Vagina (tissue), 2 donors: ENCODE measurements around the gene PSME3IP1. TPM values are rescaled to one million over a fixed set of nuclear protein-coding genes. Genes with fewer than 3 reads are reported as not detected.
A peak's percentile ranks its signal among the peaks of the same experiment; 100 is the strongest.
"Not testable (repeated sequence)": the region's sequence is repeated elsewhere in the genome, so short reads cannot be mapped to it uniquely, and the experiment has no call there.

Experiments
- DNase-seq, 2 donors: peaks; one replicate each; pipeline ENCODE4 v3.0.0-alpha.2; 2017; ENCODE audit errors: extremely low spot score in 2 of 2
- H3K27ac ChIP-seq: fragments of 200-600 bp; sonication (generic); one replicate; pipeline ENCODE4 v1.5.1; 2019
- H3K27me3 ChIP-seq: fragments of 200-600 bp; sonication (generic); one replicate; pipeline ENCODE4 v1.5.1; 2019
- H3K36me3 ChIP-seq, 2 donors: fragments of 200-600 bp; sonication (generic); one replicate each; pipeline ENCODE4 v1.5.1; 2017 to 2019
- H3K4me1 ChIP-seq: fragments of 200-600 bp; sonication (generic); one replicate; pipeline ENCODE4 v1.5.1; 2019
- H3K4me3 ChIP-seq, 2 donors: fragments of 200-600 bp; sonication (generic); 1 replicate in 1 of 2; 2 replicates in 1 of 2; pipeline ENCODE4 v1.5.1; 2016 to 2019
- H3K9me3 ChIP-seq: fragments of 200-600 bp; sonication (generic); one replicate; pipeline ENCODE4 v1.5.1; 2019
- POLR2A ChIP-seq, 2 donors: fragments of 450-650 bp; IDR thresholded peaks; one replicate each; pipeline ENCODE4 v1.6.1; 2017; ENCODE audit warnings: antibody characterized with exemption in 2 of 2, mild to moderate bottlenecking in 2 of 2, moderate library complexity in 2 of 2
- POLR2AphosphoS5 ChIP-seq, 2 donors: sonication (generic); formaldehyde crosslinking; IDR thresholded peaks; one replicate each; pipeline ENCODE4 v1.9.0; 2017; ENCODE audit warnings: antibody characterized with exemption in 2 of 2, mild to moderate bottlenecking in 2 of 2, low read depth in 1 of 2; ENCODE audit not compliant: insufficient read depth in 1 of 2
- intact Hi-C: fragments of 100-400 bp; cut with DNase I; formaldehyde crosslinking; loops from one replicate; pipeline ENCODE4 v1.15.1; 2023
- total RNA-seq: library from RNA; depleted of rRNA; stranded (reverse); fragments of >200 nt; gene quantifications from one replicate; pipeline ENCODE4 v1.2.3, GENCODE V29; 2016
- TF ChIP-seq, protein P1 (sequence below), 3 experiments: fragments of 450-650 bp in 2 of 3; fragments of 200-600 bp in 1 of 3; sonication (generic) in 1 of 3; IDR thresholded peaks; one replicate each; pipeline ENCODE4 v1.5.1; 2017 to 2019; ENCODE audit warnings: antibody characterized with exemption in 3 of 3, mild to moderate bottlenecking in 2 of 3, moderate library complexity in 2 of 3

PSME3IP1 gene
- total RNA-seq, 1 donor from 2014 or later = 70.5 TPM

DNA sequence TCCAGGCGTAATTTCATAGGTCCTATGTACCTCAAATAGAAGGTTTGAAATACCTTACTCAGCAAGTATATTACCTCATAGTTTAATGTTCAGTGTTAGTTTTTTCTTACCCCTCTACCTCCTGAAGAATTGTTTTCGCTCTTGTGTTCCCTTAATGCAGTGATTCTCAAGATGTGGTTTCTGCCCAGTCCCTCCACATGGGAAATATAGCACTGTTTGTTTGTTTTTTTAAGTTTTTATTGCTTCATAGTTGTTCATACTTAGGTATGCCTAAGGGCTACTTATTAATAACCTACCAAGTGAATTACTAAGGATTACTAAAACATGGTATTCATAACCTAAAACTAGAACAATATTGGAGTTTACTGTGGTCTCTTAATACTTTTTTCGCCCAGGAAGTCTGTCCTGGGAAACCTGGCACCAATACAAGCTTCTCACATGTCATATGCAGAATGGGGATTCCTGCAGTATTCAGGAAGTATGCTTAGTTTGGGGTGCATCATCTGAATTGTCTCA lies 5.3 kb upstream of the PSME3IP1 start:
- Histone ChIP-seq H3K9me3 (no peaks in the 10 kb centered on the region), H3K27ac (peak overlapping the region; percentile 40), H3K27me3 (no peaks in the 10 kb centered on the region), H3K36me3 (no peaks in the 10 kb centered on the region), H3K4me1 (peaks cover 61% of the 10 kb centered on the region), H3K4me3 (no peak overlapping the region)
- intact Hi-C loops = no loop called here
- TF ChIP-seq POLR2AphosphoS5 (IDR thresholded peaks at IDR 0.05; ENCODE audit: insufficient read depth in 1 of 2, low read depth in 1 of 2) = no peak
- no peak for TF ChIP-seq POLR2A (IDR thresholded peaks at IDR 0.05)
- TF ChIP-seq, protein P1, sequence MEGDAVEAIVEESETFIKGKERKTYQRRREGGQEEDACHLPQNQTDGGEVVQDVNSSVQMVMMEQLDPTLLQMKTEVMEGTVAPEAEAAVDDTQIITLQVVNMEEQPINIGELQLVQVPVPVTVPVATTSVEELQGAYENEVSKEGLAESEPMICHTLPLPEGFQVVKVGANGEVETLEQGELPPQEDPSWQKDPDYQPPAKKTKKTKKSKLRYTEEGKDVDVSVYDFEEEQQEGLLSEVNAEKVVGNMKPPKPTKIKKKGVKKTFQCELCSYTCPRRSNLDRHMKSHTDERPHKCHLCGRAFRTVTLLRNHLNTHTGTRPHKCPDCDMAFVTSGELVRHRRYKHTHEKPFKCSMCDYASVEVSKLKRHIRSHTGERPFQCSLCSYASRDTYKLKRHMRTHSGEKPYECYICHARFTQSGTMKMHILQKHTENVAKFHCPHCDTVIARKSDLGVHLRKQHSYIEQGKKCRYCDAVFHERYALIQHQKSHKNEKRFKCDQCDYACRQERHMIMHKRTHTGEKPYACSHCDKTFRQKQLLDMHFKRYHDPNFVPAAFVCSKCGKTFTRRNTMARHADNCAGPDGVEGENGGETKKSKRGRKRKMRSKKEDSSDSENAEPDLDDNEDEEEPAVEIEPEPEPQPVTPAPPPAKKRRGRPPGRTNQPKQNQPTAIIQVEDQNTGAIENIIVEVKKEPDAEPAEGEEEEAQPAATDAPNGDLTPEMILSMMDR (IDR thresholded peaks at IDR 0.05) = no peak
- DNase-seq = no peak

DNA sequence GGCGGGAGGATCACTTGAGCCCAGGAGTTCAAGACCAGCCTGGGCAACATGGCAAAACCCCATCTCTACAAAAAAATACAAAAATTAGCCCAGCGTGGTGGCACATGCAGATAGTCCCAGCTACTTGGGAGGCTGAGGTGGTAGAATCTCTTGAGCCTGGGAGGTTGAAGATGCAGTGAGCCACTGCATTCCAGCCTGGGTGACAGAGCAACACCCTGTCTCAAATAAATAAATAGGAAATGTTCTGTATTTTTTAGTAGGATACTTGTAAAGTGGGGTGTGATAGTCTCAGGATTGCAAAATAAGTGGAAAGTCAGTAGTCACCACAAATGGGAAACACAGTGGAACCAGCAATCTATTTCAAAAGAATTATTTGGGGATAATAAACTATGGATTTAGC lies 4.3 kb upstream of the PSME3IP1 start:
- Histone ChIP-seq H3K27ac (no peak overlapping the region), H3K27me3 (no peaks in the 10 kb centered on the region), H3K36me3 (no peaks in the 10 kb centered on the region), H3K4me1 (peaks cover 63% of the 10 kb centered on the region), H3K4me3 (no peak overlapping the region), H3K9me3 (no peaks in the 10 kb centered on the region)
- no peak for DNase-seq
- intact Hi-C loops = no loop called here
- TF ChIP-seq POLR2A (IDR thresholded peaks at IDR 0.05) (no peak), POLR2AphosphoS5 (IDR thresholded peaks at IDR 0.05; ENCODE audit: insufficient read depth in 1 of 2, low read depth in 1 of 2) (no peak)
- TF ChIP-seq, protein P1 (IDR thresholded peaks at IDR 0.05) = no peak

DNA sequence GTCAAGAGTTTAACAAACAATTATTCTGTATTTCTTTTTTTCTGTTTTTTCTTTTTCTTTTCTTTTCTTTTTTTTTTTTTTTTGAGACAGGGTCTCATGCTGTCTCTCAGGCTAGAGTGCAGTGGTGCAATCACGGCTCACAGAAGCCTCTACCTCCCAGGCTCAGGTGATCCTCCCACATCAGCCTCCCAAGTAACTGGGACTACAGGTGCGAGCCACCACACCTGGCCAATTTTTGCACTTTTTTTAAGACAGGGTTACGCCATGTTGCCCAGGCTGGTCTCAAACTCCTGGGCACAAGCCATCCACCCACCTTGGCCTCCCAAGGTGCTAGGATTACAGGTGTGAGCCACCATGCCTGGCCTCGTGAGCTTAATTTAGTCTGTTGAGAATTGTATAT lies 3.7 kb upstream of the PSME3IP1 start:
- H3K9me3 ChIP-seq, H3K36me3 ChIP-seq, DNase-seq, H3K27ac ChIP-seq, H3K4me3 ChIP-seq, H3K27me3 ChIP-seq: not testable (repeated sequence)
- H3K4me1 ChIP-seq = peaks cover 68% of the 10 kb centered on the region
- intact Hi-C loops = loop anchor here (10.0 kb wide), 1 partner anchor 55 kb away; the partner anchor contains the start of gene ARL2BP

DNA sequence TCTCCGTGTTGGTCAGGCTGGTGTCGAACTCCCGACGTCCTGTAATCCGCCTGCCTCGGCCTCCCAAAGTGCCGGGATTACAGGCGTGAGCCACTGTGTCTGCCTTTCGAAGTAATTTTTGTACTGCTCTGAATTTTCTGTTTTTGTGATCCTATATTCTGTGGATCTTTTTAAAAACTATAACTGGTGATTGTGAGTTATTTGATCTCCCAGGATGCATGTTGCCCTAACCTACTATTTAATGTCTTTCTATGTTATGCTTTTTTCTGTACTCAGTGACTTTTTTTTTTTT lies 2.8 kb upstream of the PSME3IP1 start:
- peaks cover 61% of the 10 kb centered on the region for H3K4me1 ChIP-seq
- intact Hi-C loops = loop anchor here (10.0 kb wide), 1 partner anchor 56 kb away; the partner anchor contains the start of gene ARL2BP

DNA sequence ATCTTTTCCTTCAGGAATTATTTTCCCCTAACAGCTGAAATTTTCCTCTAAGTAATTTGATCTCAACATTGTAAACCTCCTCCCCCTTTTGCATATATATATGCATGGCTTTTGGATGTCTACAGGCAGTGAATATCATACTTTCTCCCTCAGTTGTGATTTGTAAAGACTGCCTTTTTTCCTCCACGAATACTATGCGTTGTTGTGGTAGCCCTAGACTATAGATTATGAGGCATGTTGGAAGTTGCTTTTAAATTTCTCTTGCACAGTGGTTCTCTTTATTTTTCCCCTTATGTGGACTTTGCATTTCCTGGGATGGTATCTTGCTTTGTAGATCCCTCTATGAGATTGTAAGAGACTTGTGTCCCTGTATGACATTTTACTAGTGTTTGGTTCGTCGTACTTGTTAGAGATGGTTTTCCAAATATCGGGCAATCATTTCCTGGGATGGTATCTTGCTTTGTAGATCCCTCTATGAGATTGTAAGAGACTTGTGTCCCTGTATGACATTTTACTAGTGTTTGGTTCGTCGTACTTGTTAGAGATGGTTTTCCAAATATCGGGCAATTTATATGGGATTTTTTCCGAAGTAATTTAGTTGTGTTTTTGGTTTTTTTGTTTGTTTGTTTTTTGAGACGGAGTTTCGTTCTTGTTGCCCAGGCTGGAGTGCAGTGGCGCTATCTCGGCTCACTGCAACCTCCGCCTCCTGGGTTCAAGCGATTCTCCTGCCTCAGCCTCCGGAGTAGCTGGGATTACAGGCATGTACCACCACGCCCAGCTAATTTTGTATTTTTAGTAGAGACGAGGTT lies 2.3 kb upstream of the PSME3IP1 start:
- peak overlapping the region; percentile 98 to 99 for H3K4me3 ChIP-seq
- H3K4me1 ChIP-seq = peaks cover 56% of the 10 kb centered on the region
- H3K9me3 ChIP-seq, H3K27me3 ChIP-seq, DNase-seq, H3K36me3 ChIP-seq: not testable (repeated sequence)
- H3K27ac ChIP-seq = peak overlapping the region; percentile 86
- intact Hi-C loops = loop anchor here (10.0 kb wide), 1 partner anchor 57 kb away; the partner anchor contains the start of gene ARL2BP

More for the DNA sequence above, 2.8 kb upstream of the PSME3IP1 start:
- no peak for DNase-seq
- TF ChIP-seq, protein P1 (IDR thresholded peaks at IDR 0.05) = no peak
- no peak for TF ChIP-seq POLR2A (IDR thresholded peaks at IDR 0.05)
- Histone ChIP-seq H3K27me3 (no peaks in the 10 kb centered on the region), H3K36me3 (no peaks in the 10 kb centered on the region), H3K27ac (no peak overlapping the region), H3K9me3 (no peaks in the 10 kb centered on the region), H3K4me3 (no peak overlapping the region)
